Activated CD4-positive, alpha-beta T cell treated with anti-CD3 and anti-CD28 coated beads, Interleukin-2, amount 50 U/mL, for 4 hours (primary cell): ENCODE data around the gene IL6ST.

Experiments
- DNase-seq, 2 experiments: peaks; one replicate each; pipeline ENCODE4 v3.0.0-alpha.2; 2020

Gene IL6ST

GRCh38 chr5:55888205-55888604, 106.6 kb downstream of the IL6ST start:
- no peak for DNase-seq

- no peak for DNase-seq
Observed at GRCh38 chr5:55885359-55885758, 109.4 kb downstream of the IL6ST start.
